HEK293T (cell line): ENCODE data around the gene CACNA1F.

Experiments used
- CTCF ChIA-PET: fragments of 350-600 bp; formaldehyde crosslinking; extraction: SDS; loops from one replicate; lab custom pipeline; 2021; ENCODE audit warnings: antibody characterized with exemption, inconsistent platforms; lab: Yijun Ruan, JAX
- POLR2A ChIA-PET: fragments of 350-600 bp; formaldehyde crosslinking; extraction: SDS; loops from one replicate; lab custom pipeline; 2020; ENCODE audit warnings: antibody characterized with exemption, inconsistent platforms; lab: Yijun Ruan, JAX
- DNase-seq: peaks from one replicate; pipeline ENCODE4 v3.0.0; 2012; ENCODE audit warnings: mixed read lengths; ENCODE audit errors: extremely low spot score
- ARNT ChIP-seq: fragments of 450-650 bp; IDR thresholded peaks from 2 replicates; pipeline ENCODE4 v1.6.1; 2017; ENCODE audit warnings: mild to moderate bottlenecking
- BHLHE40 ChIP-seq: fragments of 450-650 bp; IDR thresholded peaks from 2 replicates; pipeline ENCODE4 v1.6.1; 2016; ENCODE audit warnings: mild to moderate bottlenecking, moderate library complexity, borderline replicate concordance
- CTBP1 ChIP-seq: fragments of 450-650 bp; IDR thresholded peaks from 2 replicates; pipeline ENCODE4 v1.6.1; 2016; ENCODE audit warnings: borderline replicate concordance
- ELF4 ChIP-seq: fragments of 450-650 bp; IDR thresholded peaks from 2 replicates; pipeline ENCODE4 v1.6.1; 2017; ENCODE audit warnings: antibody characterized with exemption
- FOXA1 ChIP-seq: fragments of 450-650 bp; IDR thresholded peaks from 2 replicates; pipeline ENCODE4 v1.6.1; 2016; ENCODE audit warnings: mild to moderate bottlenecking
- FOXK2 ChIP-seq: fragments of 450-650 bp; IDR thresholded peaks from 2 replicates; pipeline ENCODE4 v1.6.1; 2016; ENCODE audit warnings: mild to moderate bottlenecking
- FOXM1 ChIP-seq: fragments of 450-650 bp; IDR thresholded peaks from 2 replicates; pipeline ENCODE4 v1.6.1; 2017; ENCODE audit warnings: mild to moderate bottlenecking, borderline replicate concordance
- HDGF ChIP-seq: fragments of 450-650 bp; IDR thresholded peaks from 2 replicates; pipeline ENCODE4 v1.6.1; 2017; ENCODE audit warnings: antibody characterized with exemption, borderline replicate concordance
- L3MBTL2 ChIP-seq: fragments of 450-650 bp; conservative IDR thresholded peaks from 2 replicates; pipeline ENCODE4 v1.6.1; 2016; ENCODE audit warnings: mild to moderate bottlenecking
- LEF1 ChIP-seq: fragments of 450-650 bp; IDR thresholded peaks from 2 replicates; pipeline ENCODE4 v1.6.1; 2017; ENCODE audit warnings: mild to moderate bottlenecking, borderline replicate concordance
- NFRKB ChIP-seq: fragments of 450-650 bp; IDR thresholded peaks from 2 replicates; pipeline ENCODE4 v1.6.1; 2016; ENCODE audit warnings: mild to moderate bottlenecking, moderate library complexity
- PKNOX1 ChIP-seq: fragments of 450-650 bp; IDR thresholded peaks from 2 replicates; pipeline ENCODE4 v1.6.1; 2016
- SP1 ChIP-seq: fragments of 450-650 bp; IDR thresholded peaks from 2 replicates; pipeline ENCODE4 v1.6.1; 2017
- SUZ12 ChIP-seq: fragments of 450-650 bp; IDR thresholded peaks from 2 replicates; pipeline ENCODE4 v1.6.1; 2016; ENCODE audit warnings: mild to moderate bottlenecking
- TARDBP ChIP-seq: fragments of 450-650 bp; IDR thresholded peaks from 2 replicates; pipeline ENCODE4 v1.6.1; 2016
- ZNF384 ChIP-seq: fragments of 450-650 bp; IDR thresholded peaks from 2 replicates; pipeline ENCODE4 v1.6.1; 2016

Gene CACNA1F

GRCh38 chrX:49205443-49205842 lies 27.7 kb downstream of the CACNA1F start:
- ChIA-PET POLR2A (no interaction called here), CTCF (no interaction called here)
- TF ChIP-seq LEF1 (no peak), ARNT (no peak), FOXK2 (no peak), ELF4 (no peak), SUZ12 (no peak), SP1 (no peak), PKNOX1 (no peak), CTBP1 (no peak), NFRKB (no peak), ZNF384 (no peak), L3MBTL2 (no peak), BHLHE40 (no peak), TARDBP (no peak), FOXM1 (no peak), FOXA1 (no peak)
- no peak for DNase-seq

GRCh38 chrX:49204709-49205108 lies 28.4 kb downstream of the CACNA1F start:
- TF ChIP-seq L3MBTL2 (no peak), TARDBP (no peak), FOXK2 (no peak), HDGF (no peak), SUZ12 (no peak), BHLHE40 (no peak), NFRKB (no peak), ARNT (no peak)
- no peak for DNase-seq
- ChIA-PET POLR2A (no interaction called here), CTCF (no interaction called here)

GRCh38 chrX:49204017-49204416 lies 29.1 kb downstream of the CACNA1F start:
- CTCF ChIA-PET: no interaction called here
- POLR2A ChIA-PET: no interaction called here
- no peak for DNase-seq
- TF ChIP-seq SUZ12: no peak
- no peak for TF ChIP-seq SP1
- no peak for TF ChIP-seq FOXM1
- no peak for TF ChIP-seq PKNOX1

- no peak for DNase-seq
- ChIA-PET POLR2A (no interaction called here), CTCF (no interaction called here)
- TF ChIP-seq FOXA1 (no peak), HDGF (no peak), BHLHE40 (no peak), SUZ12 (no peak), NFRKB (no peak), FOXK2 (no peak), ELF4 (no peak), TARDBP (no peak), FOXM1 (no peak), CTBP1 (no peak), LEF1 (no peak), L3MBTL2 (no peak)
Measured at GRCh38 chrX:49203536-49203935, 29.6 kb downstream of the CACNA1F start.

- no peak for DNase-seq
- POLR2A ChIA-PET: no interaction called here
- TF ChIP-seq TARDBP (no peak), NFRKB (no peak), L3MBTL2 (no peak), ZNF384 (no peak), ELF4 (no peak), SP1 (no peak), HDGF (no peak), PKNOX1 (no peak), CTBP1 (no peak), FOXA1 (no peak)
- CTCF ChIA-PET: interaction anchor here (2.5 kb wide), 1 partner anchor 9 kb away, joined by 7 read pairs; no protein-coding TSS in a partner anchor
Measured at GRCh38 chrX:49202022-49202421, 31.1 kb downstream of the CACNA1F start.

GRCh38 chrX:49199906-49200771 lies 33.0 kb downstream of the CACNA1F start, which contains the start of gene SYP:
TSS of gene SYP (minus strand) at chrX:49200193. CDS start at chrX:49200186, 7 bp downstream.
- TF ChIP-seq L3MBTL2 (peak; percentile 88), PKNOX1 (no peak), ELF4 (peak; percentile 34; the same call in 1 of the 2 replicates), HDGF (no peak), FOXM1 (peak; percentile 43; the same call in 1 of the 2 replicates), ARNT (0 out of 2 replicates have a peak, but pooled peaks have one; percentile 42)
- DNase-seq: peak; percentile 92
- CTCF ChIA-PET: interaction anchor here (2.5 kb wide), 1 partner anchor 8 kb away, joined by 7 read pairs; no protein-coding TSS in a partner anchor
- POLR2A ChIA-PET: interaction anchor here (1.0 kb wide), 4 partner anchors 9 to 34 kb away, joined by 3 to 6 read pairs (median 3); no protein-coding TSS in a partner anchor
